Liver (tissue), 9 donors: Measurements from ENCODE around the gene TMEM117. TPM values are rescaled to one million over a fixed set of nuclear protein-coding genes. Genes with fewer than 3 reads are reported as not detected.

Experiments
- DNase-seq: peaks from one replicate; pipeline ENCODE4 v3.0.0-alpha.2; 2017; ENCODE audit warnings: low spot score
- H3K27ac ChIP-seq, 2 donors: one replicate each; pipeline ENCODE4 v1.7.0; 2013; ENCODE audit warnings: inconsistent platforms in 2 of 2, low read length in 2 of 2, control low read depth in 1 of 2, low read depth in 1 of 2, mild to moderate bottlenecking in 1 of 2
- H3K27me3 ChIP-seq, 4 donors: one replicate each; pipeline versions ENCODE4 v1.6.1 to v1.7.0; 2013; ENCODE audit warnings: low read length in 3 of 4, inconsistent platforms in 1 of 4, mild to moderate bottlenecking in 1 of 4, moderate library complexity in 1 of 4; ENCODE audit not compliant: control insufficient read depth in 4 of 4, insufficient read depth in 4 of 4
- H3K36me3 ChIP-seq, 4 donors: one replicate each; pipeline versions ENCODE4 v1.6.1 to v1.7.0; 2013; ENCODE audit warnings: low read length in 3 of 4, mild to moderate bottlenecking in 3 of 4, low read depth in 1 of 4, moderate library complexity in 1 of 4; ENCODE audit not compliant: control insufficient read depth in 4 of 4, insufficient read depth in 3 of 4
- H3K4me1 ChIP-seq, 4 donors: one replicate each; pipeline versions ENCODE4 v1.6.1 to v1.7.0; 2013; ENCODE audit warnings: low read length in 3 of 4, mild to moderate bottlenecking in 3 of 4, moderate library complexity in 1 of 4; ENCODE audit not compliant: control insufficient read depth in 4 of 4, insufficient read depth in 4 of 4
- H3K4me3 ChIP-seq, 3 donors: one replicate each; pipeline versions ENCODE4 v1.6.1 to v1.7.0; 2013; ENCODE audit warnings: low read length in 3 of 3, control low read depth in 1 of 3, low read depth in 1 of 3, mild to moderate bottlenecking in 1 of 3
- H3K9ac ChIP-seq, 2 donors: one replicate each; pipeline ENCODE4 v1.7.0; 2013; ENCODE audit warnings: low read length in 2 of 2, mild to moderate bottlenecking in 2 of 2, moderate library complexity in 2 of 2, control low read depth in 1 of 2, low read depth in 1 of 2
- H3K9me3 ChIP-seq, 4 donors: one replicate each; pipeline versions ENCODE4 v1.6.1 to v1.7.0; 2013; ENCODE audit warnings: low read length in 3 of 4; ENCODE audit not compliant: control insufficient read depth in 4 of 4
- EGR1 ChIP-seq, 2 donors: IDR thresholded peaks; 2 replicates each; pipeline ENCODE4 v1.6.1; 2016 to 2018; ENCODE audit warnings: antibody characterized with exemption in 2 of 2, low read depth in 2 of 2
- FOXA1 ChIP-seq: IDR thresholded peaks from 2 replicates; pipeline ENCODE4 v1.6.1; 2016; ENCODE audit warnings: antibody characterized with exemption
- FOXA2 ChIP-seq: IDR thresholded peaks from 2 replicates; pipeline ENCODE4 v1.6.1; 2016; ENCODE audit warnings: antibody characterized with exemption
- GABPA ChIP-seq, 2 donors: IDR thresholded peaks in 1 of 2; conservative IDR thresholded peaks in 1 of 2; 2 replicates each; pipeline ENCODE4 v1.6.1; 2016; ENCODE audit warnings: antibody characterized with exemption in 2 of 2, mild to moderate bottlenecking in 1 of 2, moderate library complexity in 1 of 2
- HNF4A ChIP-seq, 2 donors: conservative IDR thresholded peaks; 2 replicates each; pipeline ENCODE4 v1.6.1; 2016; ENCODE audit warnings: antibody characterized with exemption in 2 of 2, mild to moderate bottlenecking in 2 of 2
- HNF4G ChIP-seq: IDR thresholded peaks from 2 replicates; pipeline ENCODE4 v1.6.1; 2016; ENCODE audit warnings: antibody characterized with exemption
- JUND ChIP-seq, 2 donors: IDR thresholded peaks; 2 replicates each; pipeline ENCODE4 v1.6.1; 2016; ENCODE audit warnings: antibody characterized with exemption in 2 of 2
- MAX ChIP-seq: IDR thresholded peaks from 2 replicates; pipeline ENCODE4 v1.6.1; 2016; ENCODE audit warnings: antibody characterized with exemption
- NR2F2 ChIP-seq: IDR thresholded peaks from 2 replicates; pipeline ENCODE4 v1.6.1; 2016; ENCODE audit warnings: antibody characterized with exemption
- RAD21 ChIP-seq, 2 donors: IDR thresholded peaks; 2 replicates each; pipeline ENCODE4 v1.6.1; 2016; ENCODE audit warnings: antibody characterized with exemption in 2 of 2, mild to moderate bottlenecking in 2 of 2
- REST ChIP-seq: IDR thresholded peaks from 2 replicates; pipeline ENCODE4 v1.6.1; 2016; ENCODE audit warnings: antibody characterized with exemption, mild to moderate bottlenecking
- RXRA ChIP-seq, 2 donors: IDR thresholded peaks; 2 replicates each; pipeline ENCODE4 v1.6.1; 2017 to 2018; ENCODE audit warnings: antibody characterized with exemption in 2 of 2, mild to moderate bottlenecking in 1 of 2
- SP1 ChIP-seq: IDR thresholded peaks from 2 replicates; pipeline ENCODE4 v1.6.1; 2018; ENCODE audit warnings: antibody characterized with exemption, mild to moderate bottlenecking
- TAF1 ChIP-seq: conservative IDR thresholded peaks from 2 replicates; pipeline ENCODE4 v1.6.1; 2016; ENCODE audit warnings: antibody characterized with exemption, mild to moderate bottlenecking
- YY1 ChIP-seq: IDR thresholded peaks from 2 replicates; pipeline ENCODE4 v1.6.1; 2016; ENCODE audit warnings: antibody characterized with exemption, mild to moderate bottlenecking
- WGBS: extraction: QIAGEN DNeasy Blood & Tissue Kit; methylation state at CpG from one replicate; pipeline ENCODE4 v1.1.7; 2013; 5-methylcytosine and 5-hydroxymethylcytosine counted together
- polyA plus RNA-seq, 2 donors: library from polyadenylated mRNA; stranded (reverse) in 1 of 2; unstranded in 1 of 2; fragments of 200-250 nt in 1 of 2; fragments of >200 nt in 1 of 2; fragmentation: Nextera tagmentation in 1 of 2; extraction: Ambion mirVana in 1 of 2; gene quantifications; one replicate each; pipeline versions ENCODE4 v1.2.1 to v1.2.3, GENCODE V29; 2013 to 2015
- total RNA-seq, 2 donors: library from RNA; depleted of rRNA; stranded (reverse); fragments of >200 nt; gene quantifications; one replicate each; pipeline ENCODE4 v1.2.3, GENCODE V29; 2014
- TF ChIP-seq, protein P1 (sequence below): fragments of 150-350 bp; IDR thresholded peaks from 2 replicates; pipeline ENCODE4 v1.5.1; 2017; ENCODE audit warnings: improper control_type of control experiment, low read depth, low read length; ENCODE audit not compliant: missing input control
- TF ChIP-seq, protein P2 (sequence below): IDR thresholded peaks from 2 replicates; pipeline ENCODE4 v1.6.1; 2016; ENCODE audit warnings: antibody characterized with exemption
- donor health status: healthy.
- donor health status: healthy.
- donor health status: healthy.
- donor health status: healthy.
- donor health status: healthy.

TMEM117 gene
- total and polyA plus RNA-seq, 4 donors: 2.0 to 5.9 (median 3.9) TPM

- no peak overlapping the region for H3K4me3 ChIP-seq
- no peak for DNase-seq
- peaks cover 0 to 1% (median 0%) of the 10 kb centered on the region in 4 donors for H3K36me3 ChIP-seq
- WGBS: 95% methylated on average over 2 of the region's 2 CpGs
- H3K9ac ChIP-seq: no peak overlapping the region
- H3K27me3 ChIP-seq: no peaks in the 10 kb centered on the region
- no peak overlapping the region for H3K27ac ChIP-seq
- no peaks in the 10 kb centered on the region for H3K9me3 ChIP-seq
- H3K4me1 ChIP-seq: no peaks in the 10 kb centered on the region
- TF ChIP-seq REST: no peak
- no peak for TF ChIP-seq RXRA (IDR thresholded peaks at IDR 0.05)
- TF ChIP-seq TAF1: no peak
- TF ChIP-seq JUND (IDR thresholded peaks at IDR 0.05): no peak
- no peak for TF ChIP-seq HNF4A (conservative IDR thresholded peaks at IDR 0.05)
Observed at GRCh38 chr12:44389038-44389437, 553.2 kb downstream of the TMEM117 start.

DNA sequence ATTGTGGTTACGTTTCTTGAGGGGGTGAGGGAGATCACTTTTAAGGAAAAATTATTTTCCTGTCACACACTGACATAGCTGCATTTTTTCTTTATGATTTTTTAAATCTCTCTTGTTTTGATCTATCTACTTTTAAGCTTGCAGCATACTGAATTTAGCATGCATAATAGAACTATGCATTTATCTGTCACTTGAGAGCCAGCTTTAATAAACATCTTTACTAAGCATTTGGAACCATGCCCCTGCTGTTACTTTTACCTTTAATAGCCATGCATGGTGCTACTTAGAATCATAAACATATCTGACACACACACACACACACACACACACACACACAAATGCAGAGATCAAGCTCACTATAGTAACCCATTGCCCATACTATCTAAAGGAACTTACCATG is 554.0 kb downstream of the TMEM117 start:
- H3K4me3 ChIP-seq: no peak overlapping the region
- peaks cover 0 to 1% (median 0%) of the 10 kb centered on the region in 4 donors for H3K36me3 ChIP-seq
- no peak overlapping the region for H3K9ac ChIP-seq
- no peak for TF ChIP-seq GABPA (IDR thresholded peaks at IDR 0.05 in 1 of 2, conservative IDR thresholded peaks at IDR 0.05 in 1 of 2)
- no peak for DNase-seq
- no peaks in the 10 kb centered on the region for H3K27me3 ChIP-seq
- H3K4me1 ChIP-seq: no peaks in the 10 kb centered on the region
- H3K9me3 ChIP-seq: no peaks in the 10 kb centered on the region
- no peak overlapping the region for H3K27ac ChIP-seq
- 77% methylated on average over 1 of the region's 1 CpG for WGBS

GRCh38 chr12:44397631-44398030 is 561.8 kb downstream of the TMEM117 start:
- Histone ChIP-seq H3K27me3 (no peaks in the 10 kb centered on the region), H3K27ac (no peak overlapping the region), H3K4me1 (no peaks in the 10 kb centered on the region), H3K4me3 (no peak overlapping the region), H3K9me3 (no peaks in the 10 kb centered on the region), H3K9ac (no peak overlapping the region), H3K36me3 (no peaks in the 10 kb centered on the region)
- 77% methylated on average over 3 of the region's 3 CpGs for WGBS
- no peak for DNase-seq
- TF ChIP-seq HNF4G (no peak), NR2F2 (no peak), HNF4A (conservative IDR thresholded peaks at IDR 0.05) (no peak), FOXA2 (no peak), FOXA1 (no peak), EGR1 (IDR thresholded peaks at IDR 0.05; ENCODE audit: low read depth in 2 of 2) (no peak), MAX (no peak), RAD21 (IDR thresholded peaks at IDR 0.05) (no peak), RXRA (IDR thresholded peaks at IDR 0.05) (no peak), REST (no peak), SP1 (no peak), YY1 (no peak), JUND (IDR thresholded peaks at IDR 0.05) (no peak), GABPA (IDR thresholded peaks at IDR 0.05 in 1 of 2, conservative IDR thresholded peaks at IDR 0.05 in 1 of 2) (no peak), TAF1 (no peak)
- TF ChIP-seq, protein P1, sequence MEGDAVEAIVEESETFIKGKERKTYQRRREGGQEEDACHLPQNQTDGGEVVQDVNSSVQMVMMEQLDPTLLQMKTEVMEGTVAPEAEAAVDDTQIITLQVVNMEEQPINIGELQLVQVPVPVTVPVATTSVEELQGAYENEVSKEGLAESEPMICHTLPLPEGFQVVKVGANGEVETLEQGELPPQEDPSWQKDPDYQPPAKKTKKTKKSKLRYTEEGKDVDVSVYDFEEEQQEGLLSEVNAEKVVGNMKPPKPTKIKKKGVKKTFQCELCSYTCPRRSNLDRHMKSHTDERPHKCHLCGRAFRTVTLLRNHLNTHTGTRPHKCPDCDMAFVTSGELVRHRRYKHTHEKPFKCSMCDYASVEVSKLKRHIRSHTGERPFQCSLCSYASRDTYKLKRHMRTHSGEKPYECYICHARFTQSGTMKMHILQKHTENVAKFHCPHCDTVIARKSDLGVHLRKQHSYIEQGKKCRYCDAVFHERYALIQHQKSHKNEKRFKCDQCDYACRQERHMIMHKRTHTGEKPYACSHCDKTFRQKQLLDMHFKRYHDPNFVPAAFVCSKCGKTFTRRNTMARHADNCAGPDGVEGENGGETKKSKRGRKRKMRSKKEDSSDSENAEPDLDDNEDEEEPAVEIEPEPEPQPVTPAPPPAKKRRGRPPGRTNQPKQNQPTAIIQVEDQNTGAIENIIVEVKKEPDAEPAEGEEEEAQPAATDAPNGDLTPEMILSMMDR: no peak
- TF ChIP-seq, protein P2, sequence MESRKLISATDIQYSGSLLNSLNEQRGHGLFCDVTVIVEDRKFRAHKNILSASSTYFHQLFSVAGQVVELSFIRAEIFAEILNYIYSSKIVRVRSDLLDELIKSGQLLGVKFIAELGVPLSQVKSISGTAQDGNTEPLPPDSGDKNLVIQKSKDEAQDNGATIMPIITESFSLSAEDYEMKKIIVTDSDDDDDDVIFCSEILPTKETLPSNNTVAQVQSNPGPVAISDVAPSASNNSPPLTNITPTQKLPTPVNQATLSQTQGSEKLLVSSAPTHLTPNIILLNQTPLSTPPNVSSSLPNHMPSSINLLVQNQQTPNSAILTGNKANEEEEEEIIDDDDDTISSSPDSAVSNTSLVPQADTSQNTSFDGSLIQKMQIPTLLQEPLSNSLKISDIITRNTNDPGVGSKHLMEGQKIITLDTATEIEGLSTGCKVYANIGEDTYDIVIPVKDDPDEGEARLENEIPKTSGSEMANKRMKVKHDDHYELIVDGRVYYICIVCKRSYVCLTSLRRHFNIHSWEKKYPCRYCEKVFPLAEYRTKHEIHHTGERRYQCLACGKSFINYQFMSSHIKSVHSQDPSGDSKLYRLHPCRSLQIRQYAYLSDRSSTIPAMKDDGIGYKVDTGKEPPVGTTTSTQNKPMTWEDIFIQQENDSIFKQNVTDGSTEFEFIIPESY: no peak
